Measurements from ENCODE around the gene MARCHF5. TPM values are rescaled to one million over a fixed set of nuclear protein-coding genes. Genes with fewer than 3 reads are reported as not detected.

MARCHF5 gene
- polyA plus RNA-seq, 1 donor (not counting 4 experiments of a cell fraction or from before 2014, with no cell fraction given): 54.1 TPM

DNA sequence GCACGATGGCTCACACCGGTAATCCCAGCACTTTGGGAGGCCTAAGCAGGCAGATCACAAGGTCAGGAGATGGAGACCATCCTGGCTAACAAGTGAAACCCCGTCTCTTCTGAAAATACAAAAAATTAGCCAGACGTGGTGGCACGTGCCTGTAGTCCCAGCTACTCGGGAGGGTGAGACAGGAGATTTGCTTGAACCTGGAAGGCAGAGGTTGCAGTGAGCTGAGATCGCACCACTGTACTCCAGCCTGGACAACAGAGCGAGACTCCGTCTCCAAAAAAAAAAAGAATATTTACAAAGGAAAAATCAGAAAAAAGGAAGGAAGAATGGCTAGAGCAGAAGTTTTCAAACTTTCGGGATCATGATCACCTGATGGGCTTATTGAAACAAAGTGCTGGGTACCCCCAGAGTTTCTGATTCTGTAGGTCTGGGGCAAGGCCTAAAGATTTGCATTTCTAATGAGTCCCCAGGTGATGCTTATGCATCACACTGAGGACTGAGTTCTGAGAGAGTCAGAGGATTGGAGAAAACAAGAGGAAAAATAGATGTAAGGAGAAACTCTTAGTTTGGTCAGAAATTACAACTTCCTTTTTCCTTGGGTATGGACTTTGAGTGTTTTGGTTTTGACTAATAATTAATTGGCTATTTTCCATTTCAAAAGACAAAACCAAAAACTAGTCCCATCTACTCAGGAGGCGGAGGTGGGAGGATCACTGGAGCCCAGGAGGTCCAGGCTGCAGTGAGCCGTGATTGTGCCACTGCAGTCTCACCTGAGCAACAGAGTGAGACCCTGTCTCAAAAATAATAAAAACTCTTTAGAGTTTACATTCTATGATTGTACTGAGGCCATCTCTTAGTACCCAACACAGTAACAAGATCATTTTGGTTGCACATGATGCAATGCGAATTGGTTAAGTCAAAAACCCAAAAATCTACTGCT is 14.4 kb downstream of the MARCHF5 start:
- H2AFZ ChIP-seq (ENCODE audit: control insufficient read depth, low read length): no peak overlapping the region
- H3K27ac ChIP-seq (ENCODE audit: control insufficient read depth, insufficient read depth, low read length): no peak overlapping the region
- no peaks in the 10 kb centered on the region for H3K27me3 ChIP-seq (ENCODE audit: control insufficient read depth, extremely low read depth, insufficient read depth, low read length)
- dilution Hi-C loops (cut with MboI; ENCODE audit: extremely low pct_ligation_motif_present, low sequenced_read_pairs): no loop called here
- H3K9ac ChIP-seq (ENCODE audit: control insufficient read depth, extremely low read depth, insufficient read depth, low read length): no peak overlapping the region
- H3K4me1 ChIP-seq (ENCODE audit: control insufficient read depth, extremely low read depth, insufficient read depth, low read length): no peaks in the 10 kb centered on the region
- H3K9me3 ChIP-seq (ENCODE audit: control insufficient read depth, low read depth, low read length): no peaks in the 10 kb centered on the region
- peaks cover 3% of the 10 kb centered on the region for H4K20me1 ChIP-seq (ENCODE audit: control insufficient read depth, extremely low read depth, insufficient read depth, low read length)
- H3K79me2 ChIP-seq (ENCODE audit: control insufficient read depth, insufficient read depth, low read length): peaks cover 87% of the 10 kb centered on the region
- FAIRE-seq: no peak
- no peak overlapping the region for H3K4me3 ChIP-seq (ENCODE audit: control insufficient read depth in 2 of 3, extremely low read depth in 1 of 3, insufficient read depth in 2 of 3, low read depth in 1 of 3, low read length in 3 of 3)
- H3K4me2 ChIP-seq (ENCODE audit: control insufficient read depth, extremely low read depth, insufficient read depth, low read depth, low read length): no peak overlapping the region
- H3K9me1 ChIP-seq (ENCODE audit: control insufficient read depth, extremely low read depth, insufficient read depth, low read length): no peaks in the 10 kb centered on the region
- no peak for DNase-seq (ENCODE audit: low read depth, low spot score)
- TF ChIP-seq CTCF (optimal IDR thresholded peaks at IDR 0.05 in 1 of 3, IDR thresholded peaks at IDR 0.05 in 1 of 3, conservative IDR thresholded peaks at IDR 0.05 in 1 of 3; ENCODE audit: extremely low read depth in 1 of 3, insufficient read depth in 2 of 3, low read length in 3 of 3) (no peak), EZH2 (IDR thresholded peaks at IDR 0.05; ENCODE audit: low read length) (no peak)
- no peaks in the 10 kb centered on the region for H3K36me3 ChIP-seq (ENCODE audit: control insufficient read depth in 2 of 2, extremely low read depth in 1 of 2, insufficient read depth in 2 of 2, low read length in 2 of 2)

DNA sequence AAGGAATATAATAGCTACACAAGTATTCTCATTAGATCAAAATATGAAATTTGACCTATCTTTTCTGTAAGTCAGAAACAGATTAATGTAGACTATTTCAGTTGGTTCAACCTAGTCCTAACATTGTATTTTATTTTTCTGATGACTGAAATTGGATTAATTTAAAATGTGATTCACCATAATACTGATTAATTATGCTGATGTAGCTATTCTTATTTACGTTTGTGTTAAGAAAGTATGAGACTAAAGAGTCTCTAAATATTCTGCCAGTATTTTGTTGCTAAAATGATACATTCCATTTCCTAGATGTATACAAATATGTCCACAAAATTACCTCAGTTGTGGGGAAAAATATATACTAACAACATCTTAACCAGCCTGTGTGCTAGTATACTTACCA is 18.3 kb downstream of the MARCHF5 start:
- Histone ChIP-seq H3K36me3 (ENCODE audit: control insufficient read depth in 2 of 2, extremely low read depth in 1 of 2, insufficient read depth in 2 of 2, low read length in 2 of 2) (peaks cover 3 to 4% of the 10 kb centered on the region in 2 experiments), H3K4me2 (ENCODE audit: control insufficient read depth, extremely low read depth, insufficient read depth, low read depth, low read length) (no peak overlapping the region), H3K9ac (ENCODE audit: control insufficient read depth, extremely low read depth, insufficient read depth, low read length) (no peak overlapping the region), H3K27ac (ENCODE audit: control insufficient read depth, insufficient read depth, low read length) (no peak overlapping the region), H4K20me1 (ENCODE audit: control insufficient read depth, extremely low read depth, insufficient read depth, low read length) (no peaks in the 10 kb centered on the region), H3K4me1 (ENCODE audit: control insufficient read depth, extremely low read depth, insufficient read depth, low read length) (no peaks in the 10 kb centered on the region), H3K79me2 (ENCODE audit: control insufficient read depth, insufficient read depth, low read length) (peaks cover 60% of the 10 kb centered on the region), H3K27me3 (ENCODE audit: control insufficient read depth, extremely low read depth, insufficient read depth, low read length) (no peaks in the 10 kb centered on the region), H3K9me1 (ENCODE audit: control insufficient read depth, extremely low read depth, insufficient read depth, low read length) (no peaks in the 10 kb centered on the region), H2AFZ (ENCODE audit: control insufficient read depth, low read length) (no peak overlapping the region), H3K4me3 (ENCODE audit: control insufficient read depth in 2 of 3, extremely low read depth in 1 of 3, insufficient read depth in 2 of 3, low read depth in 1 of 3, low read length in 3 of 3) (no peak overlapping the region), H3K9me3 (ENCODE audit: control insufficient read depth, low read depth, low read length) (no peaks in the 10 kb centered on the region)
- FAIRE-seq (no peak), DNase-seq (ENCODE audit: low read depth, low spot score) (no peak)
- dilution Hi-C loops (cut with MboI; ENCODE audit: extremely low pct_ligation_motif_present, low sequenced_read_pairs): no loop called here
- TF ChIP-seq EZH2 (IDR thresholded peaks at IDR 0.05; ENCODE audit: low read length) (no peak), CTCF (optimal IDR thresholded peaks at IDR 0.05 in 1 of 3, IDR thresholded peaks at IDR 0.05 in 1 of 3, conservative IDR thresholded peaks at IDR 0.05 in 1 of 3; ENCODE audit: extremely low read depth in 1 of 3, insufficient read depth in 2 of 3, low read length in 3 of 3) (no peak)

Measured in keratinocyte (primary cell).